Neural cell (in vitro differentiated cells): ENCODE results near the gene C1orf141. TPM values are rescaled to one million over a fixed set of nuclear protein-coding genes. Genes with fewer than 3 reads are reported as not detected.

Experiments used
- H2AFZ ChIP-seq: fragments of 200-600, 300-800 bp; sonication (generic), shearing (Covaris generic); 2 replicates; pipeline ENCODE4 v1.6.0; 2014; ENCODE audit warnings: low read depth, mild to moderate bottlenecking, antibody characterized with exemption, low read length, moderate library complexity
- H3F3A ChIP-seq: fragments of 200-600 bp; shearing (Covaris generic); 2 replicates; pipeline ENCODE4 v1.6.1; 2016; ENCODE audit warnings: mild to moderate bottlenecking, moderate library complexity, mixed read lengths, antibody characterized with exemption, low read length; ENCODE audit not compliant: insufficient read depth, poor library complexity, severe bottlenecking
- H3K27ac ChIP-seq: fragments of 200-600, 300-800 bp; sonication (generic), shearing (Covaris generic); 2 replicates; pipeline ENCODE4 v1.5.1; 2014; ENCODE audit warnings: mild to moderate bottlenecking, low read length, moderate library complexity
- H3K27me3 ChIP-seq: fragments of 300-800, 200-600 bp; sonication (generic), shearing (Covaris generic); 2 replicates; pipeline ENCODE4 v1.6.0; 2014; ENCODE audit warnings: mild to moderate bottlenecking, low read depth, low read length, moderate library complexity; ENCODE audit not compliant: insufficient read depth
- H3K36me3 ChIP-seq: fragments of 300-800, 200-600 bp; sonication (generic), shearing (Covaris generic); 2 replicates; pipeline ENCODE4 v1.5.1; 2014; ENCODE audit warnings: mild to moderate bottlenecking, antibody characterized with exemption, low read length, moderate library complexity; ENCODE audit not compliant: insufficient read depth
- H3K4me2 ChIP-seq: fragments of 300-800, 200-600 bp; sonication (generic), shearing (Covaris generic); 2 replicates; pipeline ENCODE4 v1.6.0; 2014; ENCODE audit warnings: mild to moderate bottlenecking, low read length
- H3K4me3 ChIP-seq: fragments of 300-800, 200-600 bp; sonication (generic), shearing (Covaris generic); 2 replicates; pipeline ENCODE4 v1.5.1; 2014; ENCODE audit warnings: mild to moderate bottlenecking, low read length, moderate library complexity
- H3K79me2 ChIP-seq: fragments of 200-600 bp; shearing (Covaris generic); replicated peaks from 2 replicates; pipeline ENCODE4 v1.6.0; 2014; ENCODE audit warnings: mild to moderate bottlenecking, low read length, moderate library complexity; ENCODE audit not compliant: insufficient read depth
- H3K9ac ChIP-seq: fragments of 300-800, 200-600 bp; sonication (generic), shearing (Covaris generic); 2 replicates; pipeline ENCODE4 v1.6.1; 2016; ENCODE audit warnings: mild to moderate bottlenecking, low read length, mixed read lengths
- H3K9me2 ChIP-seq: fragments of 200-600 bp; shearing (Covaris generic); 2 replicates; pipeline ENCODE4 v1.6.1; 2016; ENCODE audit warnings: mild to moderate bottlenecking, low read length, mixed read lengths; ENCODE audit not compliant: insufficient read depth
- H3K9me3 ChIP-seq: fragments of 200-600, 300-800 bp; sonication (generic), shearing (Covaris generic); 2 replicates; pipeline ENCODE4 v1.6.1; 2016; ENCODE audit warnings: mild to moderate bottlenecking, mixed run types, low read length, moderate library complexity, mixed read lengths
- H4K20me1 ChIP-seq: fragments of 200-600 bp; shearing (Covaris generic); 2 replicates; pipeline ENCODE4 v1.6.1; 2016; ENCODE audit warnings: mild to moderate bottlenecking, mixed run types; ENCODE audit not compliant: insufficient read depth
- EP300 ChIP-seq: fragments of 450-650 bp; conservative IDR thresholded peaks from 2 replicates; pipeline ENCODE4 v1.6.1; 2014; ENCODE audit warnings: antibody characterized with exemption, mild to moderate bottlenecking, moderate library complexity; ENCODE audit not compliant: poor library complexity, severe bottlenecking
- EZH2 ChIP-seq: fragments of 200-600, 300-800 bp; shearing (Covaris generic), sonication (generic); IDR thresholded peaks from 2 replicates; pipeline ENCODE4 v1.6.1; 2014; ENCODE audit warnings: antibody characterized with exemption, low read length, borderline replicate concordance, mild to moderate bottlenecking; ENCODE audit not compliant: insufficient read depth, poor library complexity, severe bottlenecking
- MXI1 ChIP-seq: fragments of 450-650 bp; conservative IDR thresholded peaks from 2 replicates; pipeline ENCODE4 v1.6.1; 2014; ENCODE audit warnings: antibody characterized with exemption, mild to moderate bottlenecking; ENCODE audit not compliant: poor library complexity, severe bottlenecking
- POLR2AphosphoS5 ChIP-seq: IDR thresholded peaks from 2 replicates; pipeline ENCODE4 v1.6.1; 2012
- RAD21 ChIP-seq: fragments of 450-650 bp; conservative IDR thresholded peaks from 2 replicates; pipeline ENCODE4 v1.6.1; 2014; ENCODE audit warnings: antibody characterized with exemption, mild to moderate bottlenecking, moderate library complexity
- SMC3 ChIP-seq: fragments of 450-650 bp; conservative IDR thresholded peaks from 2 replicates; pipeline ENCODE4 v1.6.1; 2014; ENCODE audit warnings: antibody characterized with exemption, mild to moderate bottlenecking, moderate library complexity; ENCODE audit not compliant: poor library complexity
- polyA plus RNA-seq: library from polyadenylated mRNA; depleted of rRNA; stranded (reverse); fragments of >200 nt; gene quantifications from 2 replicates; pipeline ENCODE4 v1.2.3, GENCODE V29; 2014
- TF ChIP-seq, protein P1 (sequence below): IDR thresholded peaks from 2 replicates; pipeline ENCODE4 v1.6.1; 2012; ENCODE audit warnings: borderline replicate concordance

The C1orf141 gene
- polyA plus RNA-seq, 1 donor from 2014 or later, result not detected

DNA sequence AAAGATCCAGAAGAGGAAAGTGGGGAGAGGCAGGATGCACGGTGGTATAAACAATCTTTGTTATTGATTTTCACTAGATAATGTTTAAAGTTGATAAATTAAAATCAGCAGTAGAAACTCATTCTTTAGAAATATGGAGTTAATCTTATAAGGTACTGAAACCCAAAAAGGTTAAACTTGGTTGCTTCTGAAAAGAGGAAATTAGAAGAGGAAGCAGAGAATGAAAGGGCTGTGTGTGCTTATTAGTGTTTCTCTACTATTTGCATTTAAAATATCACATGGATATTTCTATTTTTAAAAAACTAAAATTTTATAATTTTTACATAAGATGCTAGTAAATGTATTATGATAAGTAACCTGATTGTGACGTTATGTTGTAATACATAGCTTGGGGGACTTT lies 24.4 kb downstream of the C1orf141 start:
- H3K9me2 ChIP-seq, result no peaks in the 10 kb centered on the region
- H3K27ac ChIP-seq, result no peak overlapping the region
- H2AFZ ChIP-seq, result no peak overlapping the region

GRCh38 chr1:67105508-67105907 lies 29.3 kb downstream of the C1orf141 start:
- no peak overlapping the region for H2AFZ ChIP-seq

More for the DNA sequence above, 24.4 kb downstream of the C1orf141 start:
- Histone ChIP-seq H3K9me3 (no peaks in the 10 kb centered on the region), H3K4me2 (no peak overlapping the region), H3K27me3 (no peaks in the 10 kb centered on the region), H3F3A (no peaks in the 10 kb centered on the region), H3K9ac (no peak overlapping the region), H4K20me1 (no peaks in the 10 kb centered on the region), H3K79me2 (no peaks in the 10 kb centered on the region), H3K4me3 (no peak overlapping the region), H3K36me3 (no peaks in the 10 kb centered on the region)
- TF ChIP-seq EP300, result no peak
- TF ChIP-seq MXI1, result no peak
- no peak for TF ChIP-seq POLR2AphosphoS5
- TF ChIP-seq, protein P1, sequence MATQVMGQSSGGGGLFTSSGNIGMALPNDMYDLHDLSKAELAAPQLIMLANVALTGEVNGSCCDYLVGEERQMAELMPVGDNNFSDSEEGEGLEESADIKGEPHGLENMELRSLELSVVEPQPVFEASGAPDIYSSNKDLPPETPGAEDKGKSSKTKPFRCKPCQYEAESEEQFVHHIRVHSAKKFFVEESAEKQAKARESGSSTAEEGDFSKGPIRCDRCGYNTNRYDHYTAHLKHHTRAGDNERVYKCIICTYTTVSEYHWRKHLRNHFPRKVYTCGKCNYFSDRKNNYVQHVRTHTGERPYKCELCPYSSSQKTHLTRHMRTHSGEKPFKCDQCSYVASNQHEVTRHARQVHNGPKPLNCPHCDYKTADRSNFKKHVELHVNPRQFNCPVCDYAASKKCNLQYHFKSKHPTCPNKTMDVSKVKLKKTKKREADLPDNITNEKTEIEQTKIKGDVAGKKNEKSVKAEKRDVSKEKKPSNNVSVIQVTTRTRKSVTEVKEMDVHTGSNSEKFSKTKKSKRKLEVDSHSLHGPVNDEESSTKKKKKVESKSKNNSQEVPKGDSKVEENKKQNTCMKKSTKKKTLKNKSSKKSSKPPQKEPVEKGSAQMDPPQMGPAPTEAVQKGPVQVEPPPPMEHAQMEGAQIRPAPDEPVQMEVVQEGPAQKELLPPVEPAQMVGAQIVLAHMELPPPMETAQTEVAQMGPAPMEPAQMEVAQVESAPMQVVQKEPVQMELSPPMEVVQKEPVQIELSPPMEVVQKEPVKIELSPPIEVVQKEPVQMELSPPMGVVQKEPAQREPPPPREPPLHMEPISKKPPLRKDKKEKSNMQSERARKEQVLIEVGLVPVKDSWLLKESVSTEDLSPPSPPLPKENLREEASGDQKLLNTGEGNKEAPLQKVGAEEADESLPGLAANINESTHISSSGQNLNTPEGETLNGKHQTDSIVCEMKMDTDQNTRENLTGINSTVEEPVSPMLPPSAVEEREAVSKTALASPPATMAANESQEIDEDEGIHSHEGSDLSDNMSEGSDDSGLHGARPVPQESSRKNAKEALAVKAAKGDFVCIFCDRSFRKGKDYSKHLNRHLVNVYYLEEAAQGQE, result no peak

More at GRCh38 chr1:67105508-67105907, 29.3 kb downstream of the C1orf141 start:
- Histone ChIP-seq H3K27ac (no peak overlapping the region), H3K9me2 (no peaks in the 10 kb centered on the region), H3K9ac (no peak overlapping the region), H3K36me3 (no peaks in the 10 kb centered on the region), H3K4me2 (no peak overlapping the region), H3K79me2 (no peaks in the 10 kb centered on the region), H3K9me3 (no peaks in the 10 kb centered on the region), H3F3A (no peaks in the 10 kb centered on the region), H3K4me3 (no peak overlapping the region), H4K20me1 (no peaks in the 10 kb centered on the region), H3K27me3 (no peaks in the 10 kb centered on the region)
- no peak for TF ChIP-seq RAD21
- no peak for TF ChIP-seq EP300
- TF ChIP-seq POLR2AphosphoS5, result no peak
- TF ChIP-seq, protein P1, result no peak
- TF ChIP-seq MXI1, result no peak
- TF ChIP-seq EZH2, result no peak
- TF ChIP-seq SMC3, result no peak
